ENCODE results near the gene SLC25A45. TPM values are rescaled to one million over a fixed set of nuclear protein-coding genes. Genes with fewer than 3 reads are reported as not detected.

The SLC25A45 gene
- total RNA-seq, 1 experiment from 2014 or later = 8.5 TPM

DNA sequence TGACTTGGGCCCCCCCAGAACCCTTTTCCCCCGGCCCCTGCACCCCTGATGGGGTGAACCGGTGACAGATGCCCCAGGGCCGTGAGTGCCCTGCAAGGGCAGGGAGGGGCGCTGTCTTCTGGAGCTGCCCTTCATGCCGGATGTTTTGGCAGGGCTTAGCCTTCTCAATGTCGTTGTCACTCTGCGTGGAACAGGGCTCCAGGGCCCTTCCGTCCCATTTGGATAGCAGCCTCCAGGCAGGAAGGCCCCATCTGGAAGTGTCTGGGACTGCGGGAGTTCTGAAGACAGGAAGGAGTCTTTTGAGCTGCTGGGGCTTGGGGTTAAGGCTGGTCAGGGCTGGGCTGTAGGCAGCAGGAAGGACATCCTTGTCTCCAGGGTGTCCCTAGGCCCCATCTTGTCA is 8.6 kb upstream of the SLC25A45 start:
- Histone ChIP-seq H3K36me3 (ENCODE audit: control insufficient read depth, insufficient read depth, low read length) (no peaks in the 10 kb centered on the region; the same call in 1 of the 2 replicates), H3K4me3 (ENCODE audit: low read depth, low read length) (no peak overlapping the region), H3K4me1 (peaks cover 6% of the 10 kb centered on the region), H3K27me3 (replicated peaks; ENCODE audit: control insufficient read depth, insufficient read depth, low read length) (no peaks in the 10 kb centered on the region), H3K9me3 (no peaks in the 10 kb centered on the region)
- peaks cover 6% of the 10 kb centered on the region for H3K4me1 Mint-ChIP-seq (ENCODE audit: low read depth, unreplicated experiment)
- peaks cover 28% of the 10 kb centered on the region for H3K36me3 Mint-ChIP-seq (ENCODE audit: insufficient read depth, unreplicated experiment)
- no peak overlapping the region for H3K4me3 Mint-ChIP-seq (ENCODE audit: unreplicated experiment)
- CTCF ChIA-PET = interaction anchor here (0.5 to 1.0 kb wide), 2 partner anchors 20 to 607 kb away, joined by 4 to 11 read pairs; no protein-coding TSS in a partner anchor
- POLR2A ChIA-PET = interaction anchor here (0.7 kb wide), 1 partner anchor 21 kb away, joined by 6 read pairs; no protein-coding TSS in a partner anchor
- BruUV-seq (replicated peaks) = no TSS peak
- intact Hi-C loops (cut with micrococcal nuclease; ENCODE audit: unreplicated experiment) = no loop called here
- H3K9me3 Mint-ChIP-seq (ENCODE audit: unreplicated experiment) = no peaks in the 10 kb centered on the region
- TF ChIP-seq, protein P1, sequence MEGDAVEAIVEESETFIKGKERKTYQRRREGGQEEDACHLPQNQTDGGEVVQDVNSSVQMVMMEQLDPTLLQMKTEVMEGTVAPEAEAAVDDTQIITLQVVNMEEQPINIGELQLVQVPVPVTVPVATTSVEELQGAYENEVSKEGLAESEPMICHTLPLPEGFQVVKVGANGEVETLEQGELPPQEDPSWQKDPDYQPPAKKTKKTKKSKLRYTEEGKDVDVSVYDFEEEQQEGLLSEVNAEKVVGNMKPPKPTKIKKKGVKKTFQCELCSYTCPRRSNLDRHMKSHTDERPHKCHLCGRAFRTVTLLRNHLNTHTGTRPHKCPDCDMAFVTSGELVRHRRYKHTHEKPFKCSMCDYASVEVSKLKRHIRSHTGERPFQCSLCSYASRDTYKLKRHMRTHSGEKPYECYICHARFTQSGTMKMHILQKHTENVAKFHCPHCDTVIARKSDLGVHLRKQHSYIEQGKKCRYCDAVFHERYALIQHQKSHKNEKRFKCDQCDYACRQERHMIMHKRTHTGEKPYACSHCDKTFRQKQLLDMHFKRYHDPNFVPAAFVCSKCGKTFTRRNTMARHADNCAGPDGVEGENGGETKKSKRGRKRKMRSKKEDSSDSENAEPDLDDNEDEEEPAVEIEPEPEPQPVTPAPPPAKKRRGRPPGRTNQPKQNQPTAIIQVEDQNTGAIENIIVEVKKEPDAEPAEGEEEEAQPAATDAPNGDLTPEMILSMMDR (IDR thresholded peaks at IDR 0.05; ENCODE audit: insufficient read depth in 1 of 2, low read depth in 1 of 2, low read length in 1 of 2, severe bottlenecking in 1 of 2, unreplicated experiment in 1 of 2) = no peak
- no peaks in the 10 kb centered on the region for H3K27me3 Mint-ChIP-seq (ENCODE audit: insufficient read depth, unreplicated experiment)
- peak in 1 of 2 experiments; percentile 46 for DNase-seq
- H3K27ac Mint-ChIP-seq (ENCODE audit: unreplicated experiment) = peak overlapping the region; percentile 50

GRCh38 chr11:65390099-65390941 is 7.9 kb upstream of the SLC25A45 start:
- H3K4me3 ChIP-seq (ENCODE audit: low read depth, low read length) = no peak overlapping the region
- no TSS peak for BruUV-seq (replicated peaks)
- ChIA-PET POLR2A (interaction anchor here (0.7 kb wide), 1 partner anchor 22 kb away, joined by 6 read pairs; no protein-coding TSS in a partner anchor), CTCF (interaction anchor here (0.5 to 1.0 kb wide), 2 partner anchors 19 to 607 kb away, joined by 4 to 11 read pairs; no protein-coding TSS in a partner anchor)
- TF ChIP-seq, protein P1 (IDR thresholded peaks at IDR 0.05; ENCODE audit: insufficient read depth in 1 of 2, low read depth in 1 of 2, low read length in 1 of 2, severe bottlenecking in 1 of 2, unreplicated experiment in 1 of 2) = no peak
- intact Hi-C loops (cut with micrococcal nuclease; ENCODE audit: unreplicated experiment) = no loop called here
- peaks cover 25% of the 10 kb centered on the region for H3K36me3 Mint-ChIP-seq (ENCODE audit: insufficient read depth, unreplicated experiment)
- H3K27ac Mint-ChIP-seq (ENCODE audit: unreplicated experiment) = peak overlapping the region; percentile 50
- H3K9me3 ChIP-seq = no peaks in the 10 kb centered on the region
- H3K36me3 ChIP-seq (ENCODE audit: control insufficient read depth, insufficient read depth, low read length) = no peaks in the 10 kb centered on the region; the same call in 1 of the 2 replicates
- peaks cover 13% of the 10 kb centered on the region for H3K4me1 ChIP-seq
- peaks cover 6% of the 10 kb centered on the region for H3K4me1 Mint-ChIP-seq (ENCODE audit: low read depth, unreplicated experiment)
- H3K4me3 Mint-ChIP-seq (ENCODE audit: unreplicated experiment) = no peak overlapping the region
- no peaks in the 10 kb centered on the region for H3K27me3 Mint-ChIP-seq (ENCODE audit: insufficient read depth, unreplicated experiment)
- no peak for DNase-seq
- H3K27me3 ChIP-seq (replicated peaks; ENCODE audit: control insufficient read depth, insufficient read depth, low read length) = no peaks in the 10 kb centered on the region
- H3K9me3 Mint-ChIP-seq (ENCODE audit: unreplicated experiment) = no peaks in the 10 kb centered on the region

GRCh38 chr11:65389294-65389980 is 7.0 kb upstream of the SLC25A45 start:
- Mint-ChIP-seq H3K36me3 (ENCODE audit: insufficient read depth, unreplicated experiment) (peaks cover 25% of the 10 kb centered on the region), H3K4me1 (ENCODE audit: low read depth, unreplicated experiment) (peaks cover 6% of the 10 kb centered on the region), H3K27ac (ENCODE audit: unreplicated experiment) (peak overlapping the region; percentile 50), H3K9me3 (ENCODE audit: unreplicated experiment) (no peaks in the 10 kb centered on the region), H3K27me3 (ENCODE audit: insufficient read depth, unreplicated experiment) (no peaks in the 10 kb centered on the region), H3K4me3 (ENCODE audit: unreplicated experiment) (no peak overlapping the region)
- ChIA-PET CTCF (no interaction called here), POLR2A (no interaction called here)
- intact Hi-C loops (cut with micrococcal nuclease; ENCODE audit: unreplicated experiment) = no loop called here
- Histone ChIP-seq H3K27me3 (replicated peaks; ENCODE audit: control insufficient read depth, insufficient read depth, low read length) (no peaks in the 10 kb centered on the region), H3K36me3 (ENCODE audit: control insufficient read depth, insufficient read depth, low read length) (no peaks in the 10 kb centered on the region; the same call in 1 of the 2 replicates), H3K4me1 (peaks cover 15% of the 10 kb centered on the region), H3K9me3 (no peaks in the 10 kb centered on the region), H3K4me3 (ENCODE audit: low read depth, low read length) (no peak overlapping the region)
- TF ChIP-seq, protein P1 (IDR thresholded peaks at IDR 0.05; ENCODE audit: insufficient read depth in 1 of 2, low read depth in 1 of 2, low read length in 1 of 2, severe bottlenecking in 1 of 2, unreplicated experiment in 1 of 2) = no peak
- BruUV-seq (replicated peaks) = no TSS peak
- no peak for DNase-seq
